SJCRH30 (cell line): Measurements from ENCODE around the gene RBM20. TPM values are rescaled to one million over a fixed set of nuclear protein-coding genes. Genes with fewer than 3 reads are reported as not detected.

ENCODE experiments used
- DNase-seq, 2 experiments: peaks; one replicate each; pipeline ENCODE4 v3.0.0-alpha.2; 2015 to 2020
- H3K27ac ChIP-seq: fragments of 250-450 bp; sonication (Bioruptor Pico); 2 replicates; pipeline ENCODE4 v1.5.1; 2020; ENCODE audit warnings: mild to moderate bottlenecking, moderate library complexity
- H3K27me3 ChIP-seq: fragments of 250-450 bp; sonication (Bioruptor Pico); 2 replicates; pipeline ENCODE4 v1.5.1; 2020; ENCODE audit warnings: mild to moderate bottlenecking, moderate library complexity
- H3K36me3 ChIP-seq: fragments of 250-450 bp; sonication (Bioruptor Pico); 2 replicates; pipeline ENCODE4 v1.5.1; 2020; ENCODE audit warnings: mild to moderate bottlenecking, moderate library complexity
- H3K4me1 ChIP-seq: fragments of 250-450 bp; sonication (Bioruptor Pico); 2 replicates; pipeline ENCODE4 v1.5.1; 2020; ENCODE audit warnings: mild to moderate bottlenecking, moderate library complexity
- H3K4me3 ChIP-seq: fragments of 250-450 bp; sonication (Bioruptor Pico); 2 replicates; pipeline ENCODE4 v1.5.1; 2020; ENCODE audit warnings: mild to moderate bottlenecking, moderate library complexity
- H3K9me3 ChIP-seq: fragments of 250-450 bp; sonication (Bioruptor Pico); replicated peaks from 2 replicates; pipeline ENCODE4 v1.5.1; 2020; ENCODE audit warnings: mild to moderate bottlenecking, moderate library complexity
- total RNA-seq: library from RNA; depleted of rRNA; stranded (reverse); fragments of >200 nt; shearing (Covaris generic); gene quantifications from 2 replicates; pipeline ENCODE4 v1.2.3, GENCODE V29; 2014

The RBM20 gene
- total RNA-seq, 1 experiment from 2014 or later: 12.4 TPM

DNA sequence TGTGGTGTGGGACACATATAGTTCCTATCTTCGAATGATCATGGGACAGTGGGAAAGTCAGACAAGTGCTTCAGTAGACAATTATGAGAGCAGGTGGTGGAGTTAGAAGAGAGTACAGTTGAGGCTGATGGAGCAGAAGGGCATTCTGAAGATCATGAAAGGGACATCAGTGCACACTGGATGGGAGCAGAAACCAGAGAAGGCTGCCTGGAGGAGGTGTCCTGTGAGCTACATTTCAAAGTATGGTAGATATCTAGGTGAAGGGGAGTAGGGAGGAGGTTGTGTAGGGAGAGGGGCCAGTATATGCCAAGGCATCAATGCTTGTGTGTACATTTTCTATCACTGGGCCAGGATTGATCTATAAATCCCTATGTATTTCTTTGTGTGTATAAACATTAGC is 127.3 kb downstream of the RBM20 start:
- H3K4me1 ChIP-seq: peaks cover 12% of the 10 kb centered on the region
- no peak overlapping the region for H3K27ac ChIP-seq
- no peaks in the 10 kb centered on the region for H3K9me3 ChIP-seq
- no peaks in the 10 kb centered on the region for H3K27me3 ChIP-seq
- H3K36me3 ChIP-seq: no peaks in the 10 kb centered on the region; the same call in 1 of the 2 replicates
- no peak overlapping the region for H3K4me3 ChIP-seq
- no peak for DNase-seq

DNA sequence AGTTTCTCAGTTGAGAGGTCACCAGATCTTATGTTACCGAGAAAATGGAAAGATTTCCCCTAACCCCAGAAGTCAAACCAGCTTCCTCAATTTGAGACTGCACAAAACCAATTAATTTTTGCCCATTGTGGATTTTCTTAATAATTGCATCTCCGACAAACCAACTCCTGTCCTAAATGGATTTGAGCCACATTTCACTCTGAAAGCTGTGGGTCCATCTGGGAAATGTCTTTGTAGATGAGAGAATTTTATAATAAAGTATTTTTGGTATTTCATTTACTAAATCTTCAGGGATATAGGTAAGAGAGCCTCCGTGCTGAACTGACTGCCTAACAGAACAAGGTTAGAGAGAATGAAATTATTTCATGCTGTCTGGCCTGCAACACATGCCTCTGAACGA is 127.9 kb downstream of the RBM20 start:
- no peak overlapping the region for H3K27ac ChIP-seq
- H3K9me3 ChIP-seq: no peaks in the 10 kb centered on the region
- DNase-seq: no peak
- peaks cover 12% of the 10 kb centered on the region for H3K4me1 ChIP-seq
- H3K4me3 ChIP-seq: no peak overlapping the region
- no peaks in the 10 kb centered on the region; the same call in 1 of the 2 replicates for H3K36me3 ChIP-seq
- no peaks in the 10 kb centered on the region for H3K27me3 ChIP-seq

DNA sequence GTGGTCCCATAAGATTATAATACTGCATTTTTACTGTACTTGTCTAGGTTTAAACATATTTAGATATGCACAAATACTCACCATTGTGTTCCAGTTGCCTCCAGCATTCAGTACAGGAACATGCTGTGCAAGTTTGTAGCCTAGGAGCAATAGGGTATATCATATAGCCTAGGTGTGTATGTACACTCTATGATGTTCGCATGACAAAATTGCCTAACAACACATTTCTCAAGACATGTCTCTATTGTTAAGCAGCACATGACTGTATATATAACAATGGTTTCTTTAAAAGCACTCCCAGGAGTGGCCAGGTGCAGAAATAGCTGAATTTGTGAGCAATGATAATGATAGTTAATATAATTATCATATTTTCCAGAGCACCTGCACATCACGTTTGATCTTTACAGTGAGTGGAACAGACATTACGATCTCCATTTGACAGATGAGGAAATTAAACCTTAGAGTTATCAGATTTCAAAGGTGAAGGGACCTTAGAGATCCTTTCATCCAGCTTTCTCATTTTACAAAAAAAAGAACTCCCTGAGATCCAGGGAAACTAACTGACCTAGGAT is 128.4 kb downstream of the RBM20 start:
- Histone ChIP-seq H3K27ac (no peak overlapping the region), H3K36me3 (no peaks in the 10 kb centered on the region; the same call in 1 of the 2 replicates), H3K27me3 (no peaks in the 10 kb centered on the region), H3K4me3 (no peak overlapping the region), H3K9me3 (no peaks in the 10 kb centered on the region), H3K4me1 (peaks cover 12% of the 10 kb centered on the region)
- no peak for DNase-seq

DNA sequence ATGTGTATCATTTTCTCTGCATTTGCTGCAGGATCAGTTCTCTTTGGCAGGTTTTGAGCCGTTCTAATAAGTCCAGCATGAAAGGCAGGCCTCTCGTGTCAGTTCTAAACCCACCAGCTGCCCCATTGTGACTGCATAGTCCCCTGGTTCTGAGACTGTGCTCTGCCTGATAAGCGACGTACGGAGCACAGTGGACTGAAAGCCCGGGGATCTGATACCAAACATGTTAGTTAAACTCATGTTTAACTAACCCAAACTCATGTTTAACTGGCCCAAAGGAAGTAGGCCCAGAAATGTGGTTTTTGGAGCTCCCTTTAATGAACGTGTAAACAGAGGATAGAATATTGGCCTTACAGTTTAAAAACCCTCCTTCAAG is 129.5 kb downstream of the RBM20 start:
- Histone ChIP-seq H3K27me3 (no peaks in the 10 kb centered on the region), H3K9me3 (no peaks in the 10 kb centered on the region), H3K4me1 (peaks cover 12% of the 10 kb centered on the region), H3K4me3 (no peak overlapping the region), H3K36me3 (no peaks in the 10 kb centered on the region; the same call in 1 of the 2 replicates), H3K27ac (peak overlapping the region; percentile 48)
- DNase-seq: no peak

DNA sequence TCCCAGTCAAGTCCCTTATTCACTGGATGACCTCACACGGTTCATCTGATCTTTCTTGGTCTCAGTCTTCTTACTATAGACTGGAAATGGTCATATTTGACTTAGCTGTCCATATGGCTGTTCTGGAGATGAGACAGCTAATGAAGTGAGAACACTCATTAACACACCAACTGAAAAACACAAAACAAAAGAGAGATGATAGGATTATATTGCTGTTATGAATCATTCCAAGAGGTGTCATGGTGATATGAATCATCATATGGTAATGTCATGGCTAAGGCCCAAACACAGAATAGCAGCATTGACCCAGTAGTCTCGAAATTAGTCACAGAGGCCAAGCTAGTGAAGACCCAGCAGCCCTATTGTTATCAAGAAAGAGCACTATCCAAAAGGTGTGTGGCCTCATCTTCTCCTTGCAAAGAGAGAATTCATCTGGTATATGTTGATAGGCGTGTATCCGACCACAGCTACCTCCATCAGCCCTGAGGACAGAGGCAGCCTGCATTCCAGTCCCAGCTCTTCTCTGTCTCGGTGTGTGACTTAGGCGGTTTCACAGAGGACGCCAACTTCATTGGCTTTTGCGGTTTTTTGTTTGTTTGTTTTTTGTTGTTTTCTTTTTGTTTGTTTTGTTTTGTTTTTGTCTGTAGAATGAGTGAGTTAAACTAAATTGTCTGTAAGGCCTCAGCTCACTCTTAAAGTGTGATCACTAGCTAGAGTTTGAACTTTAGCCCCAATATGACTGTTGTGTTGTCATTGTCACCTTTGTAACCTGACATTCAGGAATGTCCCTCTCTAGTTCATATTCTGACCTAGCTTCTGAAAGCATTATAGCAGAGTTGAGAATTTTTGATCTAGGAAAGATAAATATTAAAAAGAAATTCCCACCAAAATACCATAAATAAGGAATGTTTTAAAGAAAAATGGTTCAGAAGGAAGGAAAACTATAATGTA is 130.2 kb downstream of the RBM20 start:
- DNase-seq: peak in 1 of 2 experiments; percentile 40
- H3K27ac ChIP-seq: peak overlapping the region; percentile 48

DNA sequence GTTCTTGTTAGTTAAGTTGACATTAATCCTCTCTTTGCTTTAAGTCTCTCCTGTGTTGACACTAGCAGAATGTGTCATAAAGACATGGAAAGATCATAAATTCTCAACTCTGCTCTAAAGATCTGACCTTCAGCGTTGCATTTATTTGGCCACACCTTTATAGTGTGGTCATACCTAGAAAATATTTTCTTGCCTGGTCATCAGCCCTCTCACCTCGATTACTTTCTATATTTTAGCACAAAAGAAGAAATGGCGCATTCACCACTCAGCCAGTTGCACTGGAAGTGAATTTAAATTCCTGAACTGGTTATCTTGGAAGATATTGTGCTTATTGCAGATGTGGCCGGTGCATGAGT is 130.9 kb downstream of the RBM20 start:
- no peak overlapping the region for H3K4me3 ChIP-seq
- H3K4me1 ChIP-seq: peaks cover 12% of the 10 kb centered on the region
- H3K36me3 ChIP-seq: no peaks in the 10 kb centered on the region; the same call in 1 of the 2 replicates
- H3K9me3 ChIP-seq: no peaks in the 10 kb centered on the region
- no peak overlapping the region for H3K27ac ChIP-seq
- no peaks in the 10 kb centered on the region for H3K27me3 ChIP-seq
- DNase-seq: no peak

More for the DNA sequence above, 130.2 kb downstream of the RBM20 start:
- Histone ChIP-seq H3K27me3 (no peaks in the 10 kb centered on the region), H3K4me3 (no peak overlapping the region), H3K36me3 (no peaks in the 10 kb centered on the region; the same call in 1 of the 2 replicates), H3K9me3 (no peaks in the 10 kb centered on the region), H3K4me1 (peaks cover 12% of the 10 kb centered on the region)

DNA sequence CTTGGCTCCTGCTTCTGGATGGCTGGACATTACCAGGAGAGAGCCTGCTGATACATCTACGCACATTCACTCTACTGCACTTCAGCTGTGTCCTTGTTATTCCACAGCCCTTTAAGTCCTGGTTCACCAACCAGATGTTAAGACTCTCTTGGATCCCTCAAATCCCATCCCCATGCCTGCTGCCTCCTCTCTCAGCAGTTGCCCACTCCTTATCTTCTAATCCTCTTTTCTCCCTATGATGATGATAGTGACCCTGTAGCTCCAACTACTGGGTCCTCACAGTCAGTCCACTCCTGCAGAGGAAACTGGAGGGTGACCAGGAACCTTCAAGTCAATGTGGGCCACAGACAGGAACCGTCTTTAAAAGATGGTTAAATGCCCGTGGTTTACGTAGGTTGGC is 131.3 kb downstream of the RBM20 start:
- no peak for DNase-seq
- Histone ChIP-seq H3K4me3 (no peak overlapping the region), H3K27me3 (no peaks in the 10 kb centered on the region), H3K27ac (no peak overlapping the region), H3K4me1 (peaks cover 12% of the 10 kb centered on the region), H3K9me3 (no peaks in the 10 kb centered on the region), H3K36me3 (no peaks in the 10 kb centered on the region; the same call in 1 of the 2 replicates)

DNA sequence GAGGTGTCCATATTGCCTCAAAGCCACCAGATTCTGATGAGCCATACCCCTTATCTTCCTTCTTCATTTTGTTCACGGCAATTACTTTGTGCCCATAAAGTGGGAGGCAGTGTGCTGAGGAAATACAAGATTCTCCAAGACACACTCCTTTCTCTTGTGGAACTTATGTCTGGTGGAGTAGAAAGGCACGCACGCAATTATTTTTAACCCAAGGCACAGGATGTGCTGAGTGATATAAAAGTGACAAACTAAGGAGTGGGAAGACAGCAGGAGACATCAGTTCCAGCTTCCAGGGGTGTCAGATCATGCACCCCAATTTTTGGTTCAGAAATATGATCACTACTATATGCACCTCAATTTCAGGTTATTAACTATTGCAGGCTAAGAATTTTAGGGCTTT is 132.9 kb downstream of the RBM20 start:
- Histone ChIP-seq H3K9me3 (no peaks in the 10 kb centered on the region), H3K4me3 (no peak overlapping the region), H3K4me1 (peaks cover 12% of the 10 kb centered on the region)

DNA sequence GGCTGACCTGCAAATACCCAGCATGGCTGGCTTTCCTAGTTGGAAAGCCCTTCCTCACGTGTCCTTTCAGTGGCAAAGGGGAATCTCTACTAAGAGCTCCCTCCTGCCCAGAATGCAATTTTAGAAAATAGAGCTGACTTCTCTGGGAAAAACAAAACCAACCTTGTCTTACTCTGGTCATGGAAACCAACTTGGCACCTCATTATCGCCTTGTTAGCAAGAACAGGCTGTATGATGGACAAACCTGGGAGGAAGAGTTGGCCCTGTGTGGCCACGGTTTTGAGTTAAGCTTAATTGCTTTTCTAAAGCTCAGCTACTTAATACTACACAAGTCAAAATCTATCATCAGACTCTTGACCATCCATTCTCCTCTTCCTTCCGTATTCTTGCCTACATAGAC is 133.5 kb downstream of the RBM20 start:
- Histone ChIP-seq H3K4me1 (peaks cover 12% of the 10 kb centered on the region), H3K4me3 (no peak overlapping the region), H3K9me3 (no peaks in the 10 kb centered on the region), H3K27ac (no peak overlapping the region), H3K36me3 (no peaks in the 10 kb centered on the region; the same call in 1 of the 2 replicates), H3K27me3 (no peaks in the 10 kb centered on the region)
- no peak for DNase-seq

More for the DNA sequence above, 132.9 kb downstream of the RBM20 start:
- DNase-seq: no peak
- no peaks in the 10 kb centered on the region for H3K27me3 ChIP-seq
- no peak overlapping the region for H3K27ac ChIP-seq
- H3K36me3 ChIP-seq: no peaks in the 10 kb centered on the region; the same call in 1 of the 2 replicates

DNA sequence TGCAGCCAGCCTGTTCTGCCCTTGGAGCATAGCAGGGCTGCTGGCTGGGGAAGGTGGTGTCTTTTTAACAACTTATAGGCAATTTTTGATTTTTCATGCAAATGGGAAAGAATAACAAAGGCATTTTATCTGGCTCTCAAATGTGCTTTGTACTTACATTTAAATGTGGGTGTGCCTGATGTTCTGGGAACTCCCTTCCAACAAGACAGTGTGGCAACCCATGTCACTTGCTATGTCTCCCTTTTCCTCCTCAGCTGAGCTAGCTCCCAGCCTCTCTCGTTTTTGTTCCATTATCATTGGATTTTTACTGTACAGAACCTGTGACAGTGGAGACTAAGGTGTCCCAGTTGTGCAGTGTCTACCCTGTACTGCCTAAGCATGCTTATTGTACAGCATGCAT is 134.1 kb downstream of the RBM20 start:
- DNase-seq: no peak
- H3K4me1 ChIP-seq: peaks cover 12% of the 10 kb centered on the region
- H3K36me3 ChIP-seq: no peaks in the 10 kb centered on the region; the same call in 1 of the 2 replicates
- H3K9me3 ChIP-seq: no peaks in the 10 kb centered on the region
- H3K27ac ChIP-seq: no peak overlapping the region
- no peak overlapping the region for H3K4me3 ChIP-seq
- H3K27me3 ChIP-seq: no peaks in the 10 kb centered on the region

DNA sequence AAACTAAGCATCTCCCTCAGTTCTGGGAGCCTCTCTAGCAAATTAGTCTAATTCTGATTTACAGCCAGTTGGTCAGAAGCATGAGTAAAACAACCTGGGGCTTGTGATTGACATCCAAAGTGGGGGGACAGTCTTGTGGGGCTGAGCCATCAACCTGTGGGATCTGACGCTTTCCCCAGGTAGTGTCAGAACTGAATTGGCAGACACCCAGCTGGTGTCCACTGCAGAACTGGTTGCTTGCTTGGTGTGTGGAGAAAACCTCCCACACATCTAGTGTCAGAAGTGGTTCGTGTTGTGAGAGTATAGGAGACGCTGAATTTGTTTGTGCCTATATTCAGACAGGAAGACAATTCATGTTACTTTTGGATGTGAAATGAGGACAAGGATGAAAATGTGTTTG is 135.4 kb downstream of the RBM20 start:
- Histone ChIP-seq H3K4me1 (peaks cover 3% of the 10 kb centered on the region), H3K27me3 (no peaks in the 10 kb centered on the region), H3K9me3 (no peaks in the 10 kb centered on the region), H3K27ac (no peak overlapping the region), H3K36me3 (peaks cover 3% of the 10 kb centered on the region), H3K4me3 (no peak overlapping the region)
- no peak for DNase-seq

DNA sequence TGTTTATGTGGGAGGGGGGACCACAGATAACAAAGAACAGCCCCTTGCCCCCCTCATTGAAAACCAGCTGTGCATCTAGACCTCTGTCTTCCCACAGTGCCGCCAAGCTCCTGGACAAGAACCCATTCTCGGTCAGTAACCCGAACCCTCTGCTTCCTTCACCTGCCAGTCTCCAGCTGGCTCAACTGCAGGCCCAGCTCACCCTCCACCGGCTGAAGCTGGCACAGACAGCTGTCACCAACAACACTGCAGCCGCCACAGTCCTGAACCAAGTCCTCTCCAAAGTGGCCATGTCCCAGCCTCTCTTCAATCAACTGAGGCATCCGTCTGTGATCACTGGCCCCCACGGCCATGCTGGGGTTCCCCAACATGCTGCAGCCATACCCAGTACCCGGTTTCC is 136.6 kb downstream of the RBM20 start:
- Histone ChIP-seq H3K4me1 (no peaks in the 10 kb centered on the region; the same call in 1 of the 2 replicates), H3K27me3 (no peaks in the 10 kb centered on the region), H3K36me3 (peaks cover 5% of the 10 kb centered on the region), H3K9me3 (no peaks in the 10 kb centered on the region), H3K27ac (no peak overlapping the region), H3K4me3 (no peak overlapping the region)
- DNase-seq: peak in 1 of 2 experiments; percentile 50

DNA sequence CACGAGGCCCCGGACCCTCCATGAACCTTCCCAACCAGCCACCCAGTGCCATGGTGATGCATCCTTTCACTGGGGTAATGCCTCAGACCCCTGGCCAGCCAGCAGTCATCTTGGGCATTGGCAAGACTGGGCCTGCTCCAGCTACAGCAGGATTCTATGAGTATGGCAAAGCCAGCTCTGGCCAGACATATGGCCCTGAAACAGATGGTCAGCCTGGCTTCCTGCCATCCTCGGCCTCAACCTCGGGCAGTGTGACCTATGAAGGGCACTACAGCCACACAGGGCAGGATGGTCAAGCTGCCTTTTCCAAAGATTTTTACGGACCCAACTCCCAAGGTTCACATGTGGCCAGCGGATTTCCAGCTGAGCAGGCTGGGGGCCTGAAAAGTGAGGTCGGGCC is 137.0 kb downstream of the RBM20 start:
- no peak overlapping the region for H3K4me3 ChIP-seq
- H3K36me3 ChIP-seq: peaks cover 5% of the 10 kb centered on the region
- no peak overlapping the region for H3K27ac ChIP-seq
- H3K9me3 ChIP-seq: no peaks in the 10 kb centered on the region
- H3K27me3 ChIP-seq: no peaks in the 10 kb centered on the region
- no peaks in the 10 kb centered on the region; the same call in 1 of the 2 replicates for H3K4me1 ChIP-seq
- DNase-seq: no peak

DNA sequence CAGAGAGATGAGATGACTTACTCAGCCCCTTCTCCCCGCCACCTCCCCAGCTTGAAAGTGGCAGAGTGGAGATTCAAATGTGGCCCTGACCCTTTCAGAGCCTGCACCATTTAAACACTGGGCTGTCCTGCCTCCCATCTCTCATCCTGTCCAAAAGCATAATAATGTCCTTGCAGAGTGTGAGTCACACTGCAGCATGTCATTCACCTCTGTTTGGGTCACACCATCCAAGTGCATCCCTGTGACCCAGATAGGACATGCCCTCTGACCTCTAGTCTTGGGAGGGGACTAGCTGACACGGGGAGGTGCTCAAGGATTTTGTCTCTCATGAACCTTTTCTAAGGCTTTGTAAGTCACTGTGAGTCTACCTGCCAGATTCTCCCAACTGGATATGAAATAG is 138.5 kb downstream of the RBM20 start:
- Histone ChIP-seq H3K4me3 (no peak overlapping the region), H3K36me3 (peaks cover 5% of the 10 kb centered on the region), H3K27me3 (no peaks in the 10 kb centered on the region), H3K9me3 (no peaks in the 10 kb centered on the region), H3K27ac (no peak overlapping the region), H3K4me1 (no peaks in the 10 kb centered on the region; the same call in 1 of the 2 replicates)
- no peak for DNase-seq

DNA sequence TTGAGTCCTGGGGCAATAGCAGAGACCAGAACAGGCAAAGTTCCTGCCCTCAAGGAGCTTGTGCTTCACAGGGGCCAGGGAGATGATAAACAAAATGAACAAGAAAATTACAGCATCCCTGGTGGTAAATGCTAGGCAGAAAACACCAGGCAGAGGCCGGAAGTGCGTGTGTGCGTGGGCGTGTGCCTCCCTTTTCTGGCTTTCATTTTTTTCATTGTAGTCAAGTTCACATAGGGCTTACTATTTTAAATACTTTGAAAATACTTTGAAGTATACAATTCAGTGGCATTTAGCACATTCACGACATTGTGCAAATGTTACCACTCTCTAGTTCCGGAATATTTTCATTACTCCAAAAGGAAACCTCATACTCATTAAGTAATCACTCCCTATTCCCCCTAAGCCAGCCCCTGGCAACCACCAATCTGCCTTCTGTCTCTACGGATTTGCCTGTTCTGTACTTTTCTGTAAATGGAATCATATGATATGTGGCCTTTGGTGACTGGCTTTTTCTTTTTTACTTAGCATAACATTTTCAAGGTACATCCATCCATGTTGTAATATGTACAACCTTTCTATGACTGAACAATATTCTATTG is 139.5 kb downstream of the RBM20 start:
- Histone ChIP-seq H3K27me3 (no peaks in the 10 kb centered on the region), H3K9me3 (no peaks in the 10 kb centered on the region), H3K4me3 (no peak overlapping the region), H3K4me1 (no peaks in the 10 kb centered on the region; the same call in 1 of the 2 replicates), H3K27ac (no peak overlapping the region), H3K36me3 (peaks cover 5% of the 10 kb centered on the region)
- no peak for DNase-seq
